ENCODE data around the gene PCDH1.

DNA sequence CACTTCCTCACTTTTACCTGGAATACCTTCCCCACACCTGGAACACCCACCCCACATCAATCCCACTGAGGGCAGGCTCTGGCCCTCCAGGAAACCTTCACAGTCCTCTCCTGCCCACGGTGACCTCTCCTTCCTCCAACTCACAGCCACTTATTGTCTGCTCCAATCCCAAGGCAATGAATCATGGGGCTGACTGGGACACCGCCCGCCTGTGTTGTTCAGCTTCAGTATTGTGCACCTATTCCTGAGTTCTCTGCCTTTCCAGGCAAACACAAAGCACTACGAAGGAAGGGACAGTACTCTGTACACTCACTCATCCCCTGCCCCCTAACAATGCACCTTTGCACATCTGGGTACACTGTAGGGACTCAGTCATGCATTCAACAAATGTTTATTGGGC, 7.3 kb downstream of the PCDH1 start:
- TF ChIP-seq, protein P1, sequence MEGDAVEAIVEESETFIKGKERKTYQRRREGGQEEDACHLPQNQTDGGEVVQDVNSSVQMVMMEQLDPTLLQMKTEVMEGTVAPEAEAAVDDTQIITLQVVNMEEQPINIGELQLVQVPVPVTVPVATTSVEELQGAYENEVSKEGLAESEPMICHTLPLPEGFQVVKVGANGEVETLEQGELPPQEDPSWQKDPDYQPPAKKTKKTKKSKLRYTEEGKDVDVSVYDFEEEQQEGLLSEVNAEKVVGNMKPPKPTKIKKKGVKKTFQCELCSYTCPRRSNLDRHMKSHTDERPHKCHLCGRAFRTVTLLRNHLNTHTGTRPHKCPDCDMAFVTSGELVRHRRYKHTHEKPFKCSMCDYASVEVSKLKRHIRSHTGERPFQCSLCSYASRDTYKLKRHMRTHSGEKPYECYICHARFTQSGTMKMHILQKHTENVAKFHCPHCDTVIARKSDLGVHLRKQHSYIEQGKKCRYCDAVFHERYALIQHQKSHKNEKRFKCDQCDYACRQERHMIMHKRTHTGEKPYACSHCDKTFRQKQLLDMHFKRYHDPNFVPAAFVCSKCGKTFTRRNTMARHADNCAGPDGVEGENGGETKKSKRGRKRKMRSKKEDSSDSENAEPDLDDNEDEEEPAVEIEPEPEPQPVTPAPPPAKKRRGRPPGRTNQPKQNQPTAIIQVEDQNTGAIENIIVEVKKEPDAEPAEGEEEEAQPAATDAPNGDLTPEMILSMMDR (IDR thresholded peaks at IDR 0.05; ENCODE audit: extremely low read depth in 1 of 2, insufficient read depth in 1 of 2, low read depth in 1 of 2, low read length in 2 of 2) = no peak
- TF ChIP-seq POLR2A (IDR thresholded peaks at IDR 0.05; ENCODE audit: low read depth, low read length) = no peak
- TF ChIP-seq GATA2 (IDR thresholded peaks at IDR 0.05; ENCODE audit: insufficient read depth, insufficient read length, low read depth, low read length) = no peak
- TF ChIP-seq POLR2AphosphoS5 (IDR thresholded peaks at IDR 0.05; ENCODE audit: insufficient read depth, low read depth, low read length) = peak; percentile 66
